UCSD-AML1 (cell line): ENCODE data around the gene VAV3.

Experiments used
- DNase-seq: peaks from one replicate; lab custom pipeline; 2025; ENCODE audit not compliant: unreplicated experiment; lab: John Stamatoyannopoulos, UW

VAV3 gene

GRCh38 chr1:107547363-107548155 is 417.4 kb downstream of the VAV3 start:
- no peak for DNase-seq

GRCh38 chr1:107546576-107546975 is 418.4 kb downstream of the VAV3 start:
- DNase-seq, result no peak

- DNase-seq, result no peak
Observed at GRCh38 chr1:107545879-107546278, 419.1 kb downstream of the VAV3 start.

- no peak for DNase-seq
Observed at GRCh38 chr1:107545056-107545577, 419.9 kb downstream of the VAV3 start.

- DNase-seq, result no peak
Observed at GRCh38 chr1:107544285-107544684, 420.7 kb downstream of the VAV3 start.

- no peak for DNase-seq
Observed at GRCh38 chr1:107541412-107541811, 423.6 kb downstream of the VAV3 start.

- no peak for DNase-seq
Observed at GRCh38 chr1:107538502-107538901, 426.5 kb downstream of the VAV3 start.

- DNase-seq, result no peak
Observed at GRCh38 chr1:107536266-107536665, 428.7 kb downstream of the VAV3 start.

- DNase-seq, result no peak
Observed at GRCh38 chr1:107535091-107535490, 429.9 kb downstream of the VAV3 start.

GRCh38 chr1:107534632-107535031 is 430.3 kb downstream of the VAV3 start:
- DNase-seq, result no peak

- DNase-seq, result no peak
Observed at GRCh38 chr1:107533436-107533835, 431.5 kb downstream of the VAV3 start.

GRCh38 chr1:107532318-107532717 is 432.7 kb downstream of the VAV3 start:
- no peak for DNase-seq

- DNase-seq, result no peak
Observed at GRCh38 chr1:107531065-107531908, 433.7 kb downstream of the VAV3 start.

GRCh38 chr1:107530543-107530942 is 434.4 kb downstream of the VAV3 start:
- DNase-seq, result no peak

- no peak for DNase-seq
Observed at GRCh38 chr1:107529511-107530149, 435.4 kb downstream of the VAV3 start.

- DNase-seq, result no peak
Observed at GRCh38 chr1:107526524-107527198, 438.3 kb downstream of the VAV3 start.

GRCh38 chr1:107525961-107526360 is 439.0 kb downstream of the VAV3 start:
- no peak for DNase-seq

- DNase-seq, result no peak
Observed at GRCh38 chr1:107525145-107525544, 439.8 kb downstream of the VAV3 start.

- no peak for DNase-seq
Observed at GRCh38 chr1:107524301-107524700, 440.7 kb downstream of the VAV3 start.

- no peak for DNase-seq
Observed at GRCh38 chr1:107523736-107524135, 441.2 kb downstream of the VAV3 start.

GRCh38 chr1:107523061-107523460 is 441.9 kb downstream of the VAV3 start:
- DNase-seq, result no peak
